ENCODE results near the gene YAF2.
"Not testable (repeated sequence)": the region's sequence is repeated elsewhere in the genome, so short reads cannot be mapped to it uniquely, and the experiment has no call there.

Gene YAF2

DNA sequence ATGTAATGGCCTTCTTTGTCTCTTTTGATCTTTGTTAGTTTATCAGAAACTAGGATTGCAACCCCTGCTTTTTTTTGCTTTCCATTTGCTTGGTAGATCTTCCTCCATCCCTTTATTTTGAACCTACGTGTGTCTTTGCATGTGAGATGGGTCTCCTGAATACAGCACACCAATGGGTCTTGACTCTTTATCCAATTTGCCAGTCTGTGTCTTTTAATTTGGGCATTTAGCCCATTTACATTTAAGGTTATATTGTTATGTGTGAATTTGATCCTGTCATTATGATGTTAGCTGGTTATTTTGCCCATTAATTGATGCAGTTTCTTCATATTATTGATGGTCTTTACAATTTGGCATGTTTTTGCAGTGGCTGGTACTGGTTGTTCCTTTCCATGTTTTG lies 14.6 kb upstream of the YAF2 start:
- not testable (repeated sequence) for DNase-seq

DNA sequence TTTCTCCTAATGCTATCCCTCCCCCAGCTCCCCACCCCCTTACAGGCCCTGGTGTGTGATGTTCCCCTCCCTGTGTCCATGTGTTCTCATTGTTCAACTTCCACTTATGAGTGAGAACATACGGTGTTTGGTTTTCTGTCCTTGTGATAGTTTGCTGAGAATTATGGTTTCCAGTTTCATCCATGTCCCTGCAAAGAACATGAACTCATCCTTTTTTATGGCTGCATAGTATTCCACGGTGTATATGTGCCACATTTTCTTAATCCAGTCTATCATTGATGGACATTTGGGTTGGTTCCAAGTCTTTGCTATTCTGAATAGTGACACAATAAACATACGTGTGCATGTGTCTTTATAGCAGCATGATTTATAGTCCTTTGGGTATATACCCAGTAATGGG lies 11.0 kb upstream of the YAF2 start:
- DNase-seq: not testable (repeated sequence)

DNA sequence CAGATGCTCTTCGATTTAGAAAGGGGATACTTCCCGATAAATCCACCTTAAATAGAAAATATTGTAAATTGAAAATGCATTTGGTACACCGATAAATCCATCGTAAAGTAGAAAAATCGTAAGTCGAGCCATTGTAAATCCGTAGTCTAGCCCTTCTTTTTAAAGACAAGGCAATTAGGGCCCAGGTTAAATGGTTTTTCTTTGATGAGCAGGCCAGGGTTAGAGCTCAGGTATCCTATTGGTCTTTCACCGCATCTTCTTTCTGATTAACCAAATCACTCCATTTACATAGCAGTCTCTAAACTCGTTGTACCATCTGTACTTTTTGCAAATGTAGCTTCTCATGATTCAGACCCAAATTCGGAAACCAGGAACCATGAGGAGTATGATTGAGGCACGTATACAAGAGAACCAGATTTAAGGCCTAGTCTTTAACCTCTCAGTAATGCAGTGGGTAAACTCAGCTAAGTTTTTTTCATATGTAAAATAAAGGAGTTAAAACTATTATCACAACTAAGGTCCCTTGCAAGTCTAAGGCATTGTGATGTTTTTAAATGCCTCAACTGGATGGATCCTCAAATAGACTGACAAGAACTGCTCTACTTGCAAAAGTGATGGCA lies 2.2 kb upstream of the YAF2 start:
- DNase-seq: no peak

DNA sequence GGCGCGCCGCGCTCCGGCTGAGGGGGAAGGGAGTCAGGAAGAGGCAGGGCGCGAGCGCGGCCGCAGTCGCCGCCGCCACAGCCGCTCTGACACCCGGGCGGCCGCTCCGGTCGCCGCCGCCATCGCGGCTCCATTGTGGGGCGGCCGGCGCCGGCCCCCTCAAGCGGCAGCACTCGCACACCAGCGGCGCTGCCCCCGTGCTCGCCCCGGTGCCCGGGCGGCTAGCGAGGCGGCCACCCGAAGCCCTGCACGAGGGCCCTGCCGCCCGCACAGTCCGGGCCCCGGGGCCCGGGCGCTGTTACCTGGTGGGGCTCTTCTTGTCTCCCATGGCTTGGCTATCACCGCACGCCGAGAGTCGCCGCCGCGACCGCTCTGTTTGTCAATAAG lies 202 bp downstream of the YAF2 start:
- DNase-seq: no peak

DNA sequence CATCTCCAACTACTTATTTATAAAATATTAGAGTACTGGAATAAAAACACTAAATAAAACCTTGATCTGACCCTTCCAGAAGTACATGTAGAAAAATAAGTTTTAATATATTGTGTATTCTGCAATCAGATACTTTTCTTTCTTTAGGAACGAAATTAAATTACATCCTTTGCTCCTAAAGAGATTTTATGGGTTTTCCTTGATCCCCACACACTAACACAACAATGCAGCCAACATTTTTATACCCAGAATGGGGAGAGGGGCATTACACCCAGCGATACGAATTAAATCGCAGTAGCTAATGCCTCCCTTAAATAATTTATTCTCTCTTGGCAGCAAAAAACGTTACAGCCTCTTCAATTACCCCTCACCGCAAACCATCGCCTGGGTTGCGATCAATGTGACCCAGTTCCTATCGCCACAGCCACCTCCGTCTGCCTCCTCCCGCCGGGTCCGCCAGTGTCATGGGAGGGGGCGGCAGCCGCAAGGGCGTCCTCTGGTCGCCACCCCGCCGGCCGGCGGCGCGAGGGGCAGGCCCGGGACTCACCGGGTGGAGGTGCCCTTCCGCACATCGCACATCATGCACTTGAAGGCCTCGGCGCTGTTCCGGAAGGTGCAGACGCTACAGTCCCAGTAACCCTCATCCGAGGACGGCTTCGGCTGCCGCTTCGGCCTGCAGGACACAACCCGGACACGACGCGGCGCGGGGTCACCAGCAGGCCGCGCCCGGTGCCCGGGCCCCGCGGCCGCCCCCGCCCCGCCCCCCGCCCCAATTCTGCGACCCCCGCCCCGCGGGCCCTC lies 796 bp downstream of the YAF2 start:
- peak; percentile 79 for DNase-seq

DNA sequence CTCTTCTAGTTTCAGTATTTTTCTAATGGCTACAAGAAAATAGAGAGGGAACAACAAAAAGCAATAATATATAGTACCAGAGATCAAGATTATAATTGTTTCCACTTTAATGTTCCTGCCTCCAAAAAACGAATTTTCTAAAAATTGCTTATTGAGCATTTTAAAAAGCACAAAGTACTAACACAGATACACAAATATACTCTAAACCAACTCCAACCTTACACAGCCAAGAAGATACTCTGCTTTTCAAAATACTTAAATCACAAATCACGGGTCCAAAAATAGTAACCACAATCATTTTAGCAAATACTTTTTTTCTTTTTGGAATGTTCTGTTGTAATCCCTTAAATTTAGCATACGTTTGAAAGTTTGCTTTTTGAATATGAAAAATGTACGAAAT lies 2.0 kb downstream of the YAF2 start:
- no peak for DNase-seq

DNA sequence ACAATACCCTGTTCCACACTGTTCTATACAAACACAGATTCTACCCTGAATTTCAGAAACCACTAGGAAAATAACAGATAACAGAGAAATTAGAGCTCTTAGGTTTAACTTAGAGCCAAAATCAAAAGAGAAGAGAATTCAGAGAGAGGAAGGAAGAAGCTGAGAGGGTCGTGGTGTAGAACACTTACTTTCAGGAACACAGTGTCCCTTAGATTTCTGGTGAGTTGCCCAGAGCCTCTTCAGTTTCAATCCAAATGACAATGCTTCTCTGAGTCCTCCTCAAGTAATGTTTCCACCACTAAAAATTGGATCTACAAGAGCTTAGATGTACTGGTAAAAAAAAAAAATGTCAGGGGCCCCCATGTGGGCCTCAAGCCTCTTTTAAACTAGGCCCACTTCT lies 2.6 kb downstream of the YAF2 start:
- DNase-seq: no peak

DNA sequence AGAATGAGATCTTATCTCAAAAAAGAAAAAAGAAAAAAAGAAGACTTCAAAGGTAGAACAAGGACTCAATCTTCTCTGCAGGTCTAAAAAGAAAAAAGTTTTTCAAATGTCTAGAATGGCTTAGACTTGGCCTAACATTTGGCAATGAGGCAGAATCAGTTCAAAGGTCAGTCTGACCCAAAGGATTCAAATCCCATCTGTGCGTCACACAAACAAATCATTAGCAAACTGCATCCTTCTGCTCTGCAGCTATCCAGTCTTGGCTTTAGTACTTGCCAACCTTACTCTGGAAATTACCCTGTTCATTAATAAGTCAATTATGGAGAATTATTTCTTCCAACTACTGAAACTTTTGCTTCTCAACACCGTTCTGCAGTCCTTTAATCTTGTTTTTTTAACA lies 3.1 kb downstream of the YAF2 start:
- DNase-seq: no peak

DNA sequence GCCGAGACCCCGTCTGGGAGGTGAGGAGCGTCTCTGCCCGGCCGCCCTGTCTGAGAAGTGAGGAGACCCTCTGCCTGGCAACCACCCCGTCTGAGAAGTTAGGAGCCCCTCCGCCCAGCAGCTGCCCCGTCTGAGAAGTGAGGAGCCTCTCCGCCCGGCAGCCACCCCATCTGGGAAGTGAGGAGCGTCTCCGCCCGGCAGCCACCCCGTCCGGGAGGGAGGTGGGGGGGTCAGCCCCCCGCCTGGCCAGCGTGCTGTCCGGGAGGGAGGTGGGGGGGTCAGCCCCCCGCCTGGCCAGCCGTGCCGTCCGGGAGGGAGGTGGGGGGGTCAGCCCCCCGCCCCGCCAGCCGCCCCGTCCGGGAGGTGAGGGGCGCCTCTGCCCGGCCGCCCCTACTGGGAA lies 10.5 kb downstream of the YAF2 start:
- DNase-seq: not testable (repeated sequence)

DNA sequence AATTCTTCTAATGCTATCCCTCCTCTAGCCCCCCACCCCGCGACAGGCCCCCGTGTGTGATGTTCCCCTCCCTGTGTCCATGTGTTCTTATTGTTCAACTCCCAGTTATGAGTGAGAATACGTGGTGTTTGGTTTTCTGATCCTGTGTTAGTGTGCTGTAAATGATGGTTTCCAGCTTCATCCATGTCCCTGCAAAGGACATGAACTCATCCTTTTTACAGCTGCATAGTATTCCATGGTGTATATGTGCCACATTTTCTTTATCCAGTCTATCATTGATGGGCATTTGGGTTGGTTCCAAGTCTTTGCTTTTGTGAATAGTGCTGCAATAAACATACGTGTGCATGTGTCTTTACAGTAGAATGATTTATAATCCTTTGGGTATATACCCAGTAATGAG lies 13.5 kb downstream of the YAF2 start:
- not testable (repeated sequence) for DNase-seq

DNA sequence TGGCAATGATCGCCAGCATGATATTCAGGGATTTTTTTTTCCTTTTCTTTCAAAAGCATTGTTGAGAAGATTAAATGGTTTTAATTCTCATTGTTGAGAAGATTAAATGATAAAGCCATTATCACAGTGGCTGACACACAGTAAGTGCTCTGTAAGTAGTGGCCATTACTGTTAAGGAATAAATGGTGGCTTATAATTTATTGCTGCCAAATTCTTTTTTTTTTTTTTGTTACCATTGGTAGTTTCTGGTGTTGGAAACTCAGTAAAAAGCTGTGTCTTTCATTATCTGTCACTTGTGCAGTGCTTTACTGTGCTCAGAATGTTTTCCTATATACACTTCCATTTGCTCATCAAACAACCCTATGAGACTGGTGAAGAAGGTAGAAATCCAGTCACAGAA lies 15.3 kb downstream of the YAF2 start:
- DNase-seq: no peak

DNA sequence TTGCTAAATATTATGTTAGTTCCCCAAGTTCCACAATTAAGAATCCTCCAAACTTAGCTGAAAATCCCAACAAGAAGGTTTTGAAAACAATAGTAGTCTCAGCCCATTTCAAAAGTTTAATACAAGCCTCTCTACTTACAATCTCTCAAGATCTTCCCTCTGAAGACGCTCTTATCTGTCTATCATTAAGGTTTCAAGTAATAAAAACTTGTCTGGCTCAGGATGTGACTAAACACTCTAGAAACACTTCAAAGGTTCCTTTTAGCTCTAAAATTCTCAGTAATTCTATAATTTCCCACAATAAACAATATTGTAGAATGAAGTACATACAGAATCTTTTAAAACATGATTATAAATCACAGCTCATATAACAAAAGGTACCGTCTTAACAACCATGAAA lies 16.3 kb downstream of the YAF2 start:
- DNase-seq: no peak

DNA sequence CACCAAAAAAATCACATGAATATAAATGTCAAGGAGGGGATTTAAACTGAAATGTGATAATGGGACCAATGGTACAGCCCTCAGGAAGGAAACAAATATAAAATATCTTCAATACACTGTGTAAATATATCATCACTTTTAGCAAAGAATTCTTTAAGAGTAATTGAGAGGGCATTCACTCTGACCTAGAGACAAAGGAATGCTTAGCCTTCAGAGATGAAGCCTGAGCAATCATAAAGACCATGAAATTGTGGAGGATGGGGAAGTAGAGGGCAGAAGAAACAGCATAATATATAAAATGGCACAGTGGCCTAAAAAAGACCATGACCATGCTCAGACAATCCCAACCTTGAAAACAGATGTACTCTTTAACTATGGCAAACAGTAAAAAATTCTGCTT lies 20.4 kb downstream of the YAF2 start:
- DNase-seq: no peak

DNA sequence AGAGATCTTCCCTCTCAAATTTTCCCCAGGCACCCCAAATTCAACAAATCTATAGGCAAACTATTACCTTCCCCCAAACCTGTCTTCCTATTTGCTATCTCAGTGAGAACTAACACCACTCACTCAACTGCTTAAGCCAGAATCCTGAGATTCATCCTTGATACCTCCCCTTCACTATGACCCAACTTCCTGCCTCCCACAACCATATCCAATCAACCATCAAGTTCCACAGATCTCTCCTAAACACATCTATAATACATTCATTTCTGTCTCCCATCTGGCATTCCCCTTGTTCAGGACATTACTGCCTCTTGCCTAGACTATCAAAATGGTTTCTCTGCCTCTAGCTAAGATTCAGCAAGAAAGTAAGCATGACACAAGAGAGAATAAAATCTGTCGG lies 21.3 kb downstream of the YAF2 start:
- DNase-seq: no peak

DNA sequence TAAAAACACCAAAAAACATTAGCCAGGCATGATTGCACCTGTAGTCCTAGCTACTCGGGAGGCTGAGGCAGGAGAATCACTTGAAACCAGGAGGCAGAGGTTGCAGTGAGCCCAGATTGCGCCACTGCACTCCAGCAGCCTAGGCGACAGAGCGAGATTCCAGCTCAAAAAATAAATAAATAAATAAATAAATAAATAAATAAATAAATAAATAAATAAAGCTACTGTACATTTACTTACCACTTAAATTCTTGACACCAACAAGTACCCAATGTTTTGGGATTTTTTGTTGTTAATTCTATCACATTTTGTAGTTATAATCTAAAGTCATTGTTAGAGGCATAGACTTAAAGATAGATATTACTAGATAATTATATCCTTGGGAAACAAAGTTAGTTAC lies 22.3 kb downstream of the YAF2 start:
- not testable (repeated sequence) for DNase-seq

DNA sequence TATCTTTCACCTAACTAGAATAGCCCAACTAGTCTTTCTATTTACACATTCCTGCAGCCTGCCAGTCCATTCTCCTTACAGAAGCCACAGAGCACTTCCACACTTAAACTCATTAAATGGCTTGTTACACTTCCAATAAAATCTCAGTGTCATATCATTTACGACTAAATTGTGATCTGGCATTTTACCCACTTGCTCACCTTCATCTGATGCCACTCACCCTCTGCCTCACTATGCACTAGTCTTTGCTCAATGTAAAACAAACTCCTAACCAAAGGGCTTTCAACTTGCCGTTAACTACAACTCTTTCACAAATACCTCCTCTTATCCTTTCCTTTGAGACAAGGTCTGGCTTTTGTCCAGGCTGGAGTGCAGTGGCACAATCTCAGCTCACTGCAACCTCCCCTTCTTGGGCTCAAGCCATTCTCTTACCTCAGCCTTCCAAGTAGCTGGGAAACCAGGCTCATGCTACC lies 24.1 kb downstream of the YAF2 start:
- DNase-seq: no peak

DNA sequence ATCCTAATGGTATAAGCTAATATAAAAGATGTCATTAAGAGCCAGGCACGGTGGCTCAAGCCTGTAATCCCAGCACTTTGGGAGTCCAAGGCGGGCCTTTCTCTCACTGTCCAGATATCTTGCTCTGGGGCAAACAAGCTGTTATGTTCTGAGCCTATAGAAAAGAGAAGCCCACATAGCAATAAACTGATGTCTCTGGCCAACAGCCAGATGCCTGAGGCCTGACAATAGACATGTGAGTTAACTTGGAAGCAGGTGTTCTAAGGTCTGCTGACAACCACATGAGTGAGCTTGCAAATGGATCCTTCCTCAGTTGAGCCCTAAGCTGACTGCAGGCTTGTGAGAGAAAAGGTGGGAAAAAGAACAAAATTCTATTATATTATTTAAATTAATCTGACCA lies 25.0 kb downstream of the YAF2 start:
- DNase-seq: no peak

DNA sequence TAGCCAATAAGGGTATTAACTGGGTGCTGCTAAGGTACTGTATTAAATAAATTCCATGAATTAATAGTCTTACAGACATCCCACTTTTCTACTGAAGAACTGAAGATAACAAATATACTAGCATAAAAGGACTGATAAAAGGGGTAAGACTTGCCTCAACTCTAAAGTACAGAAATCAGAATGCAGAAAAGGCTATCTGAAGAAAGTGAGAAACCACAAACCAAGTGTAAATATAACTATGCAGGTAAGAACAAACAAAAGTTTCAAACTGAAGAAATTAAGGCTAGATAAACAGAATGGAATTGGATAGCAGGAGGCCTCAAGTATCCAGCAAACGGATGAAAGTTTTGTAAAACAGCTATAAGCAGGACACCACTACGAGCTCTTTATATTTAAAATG lies 29.5 kb downstream of the YAF2 start:
- no peak for DNase-seq

DNA sequence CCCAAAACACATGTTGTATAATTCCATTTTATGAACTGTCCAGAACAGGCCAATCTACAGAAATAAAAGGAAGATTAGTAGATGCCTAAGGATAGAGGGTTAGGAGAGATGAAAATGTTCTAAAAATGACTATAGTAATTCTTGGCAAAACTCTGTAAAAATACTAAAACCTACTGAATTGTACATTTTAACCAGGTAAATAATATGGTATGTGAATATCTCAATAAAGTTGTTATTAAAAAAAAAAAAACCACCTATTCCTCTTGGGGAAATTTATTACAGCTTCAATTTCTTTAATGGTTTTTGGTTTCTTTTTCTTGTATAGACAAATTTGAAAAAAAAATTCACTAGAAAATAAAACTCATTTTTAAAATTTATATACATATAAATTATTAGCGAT lies 33.2 kb downstream of the YAF2 start:
- no peak for DNase-seq

DNA sequence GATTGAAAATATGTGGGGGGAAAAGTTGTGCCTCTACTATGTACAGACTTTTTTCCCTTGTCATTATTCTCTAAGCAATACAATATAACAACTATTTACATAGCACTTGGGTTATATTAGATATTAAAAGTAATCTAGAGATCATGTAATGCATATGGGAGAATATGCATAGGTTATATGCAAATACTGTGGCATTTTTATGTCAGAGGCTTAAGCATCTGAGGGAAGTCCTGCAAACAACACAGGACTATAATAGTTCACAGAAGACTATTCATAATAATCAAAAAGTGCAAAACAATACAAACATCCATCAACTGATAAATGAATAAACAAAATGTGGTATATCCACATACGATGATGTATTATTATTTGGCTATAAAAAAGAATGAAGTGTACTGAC lies 33.7 kb downstream of the YAF2 start:
- DNase-seq: no peak

DNA sequence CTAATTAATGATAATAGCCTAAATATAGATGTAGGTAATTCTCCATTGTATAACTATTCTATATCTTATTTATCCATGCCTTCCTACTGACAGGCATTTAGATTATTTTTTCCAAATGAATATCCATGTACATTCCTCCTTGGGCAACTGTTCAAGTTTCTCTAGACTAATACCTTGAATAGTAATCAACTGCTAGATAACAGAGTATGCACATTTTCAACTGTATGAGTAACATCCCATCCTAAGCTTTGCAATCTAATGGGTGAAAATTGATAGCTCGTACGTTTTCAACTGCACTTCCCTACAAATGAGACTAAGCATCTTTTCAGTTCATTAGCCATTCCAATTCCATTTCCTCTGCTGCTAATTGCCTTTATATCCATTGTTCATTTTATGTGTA lies 37.0 kb downstream of the YAF2 start:
- no peak for DNase-seq

DNA sequence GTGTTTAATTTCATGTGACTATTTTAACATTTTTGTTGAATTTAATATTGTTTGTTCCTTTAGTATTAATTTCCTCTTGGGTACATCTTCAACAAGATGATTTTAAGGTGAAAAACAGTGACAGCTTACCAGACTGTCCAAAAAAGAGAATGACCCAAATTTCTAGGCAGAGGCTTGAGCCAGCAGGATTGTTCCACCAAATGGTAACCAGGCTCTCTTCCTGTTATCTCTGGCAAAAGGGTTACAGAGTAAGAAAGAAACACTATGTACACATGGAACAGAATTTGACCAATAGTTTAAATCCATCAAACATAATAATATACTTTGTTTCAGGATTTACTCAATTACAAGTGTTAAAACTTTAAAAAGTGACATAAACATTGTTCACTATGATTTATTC lies 39.0 kb downstream of the YAF2 start:
- DNase-seq: no peak

DNA sequence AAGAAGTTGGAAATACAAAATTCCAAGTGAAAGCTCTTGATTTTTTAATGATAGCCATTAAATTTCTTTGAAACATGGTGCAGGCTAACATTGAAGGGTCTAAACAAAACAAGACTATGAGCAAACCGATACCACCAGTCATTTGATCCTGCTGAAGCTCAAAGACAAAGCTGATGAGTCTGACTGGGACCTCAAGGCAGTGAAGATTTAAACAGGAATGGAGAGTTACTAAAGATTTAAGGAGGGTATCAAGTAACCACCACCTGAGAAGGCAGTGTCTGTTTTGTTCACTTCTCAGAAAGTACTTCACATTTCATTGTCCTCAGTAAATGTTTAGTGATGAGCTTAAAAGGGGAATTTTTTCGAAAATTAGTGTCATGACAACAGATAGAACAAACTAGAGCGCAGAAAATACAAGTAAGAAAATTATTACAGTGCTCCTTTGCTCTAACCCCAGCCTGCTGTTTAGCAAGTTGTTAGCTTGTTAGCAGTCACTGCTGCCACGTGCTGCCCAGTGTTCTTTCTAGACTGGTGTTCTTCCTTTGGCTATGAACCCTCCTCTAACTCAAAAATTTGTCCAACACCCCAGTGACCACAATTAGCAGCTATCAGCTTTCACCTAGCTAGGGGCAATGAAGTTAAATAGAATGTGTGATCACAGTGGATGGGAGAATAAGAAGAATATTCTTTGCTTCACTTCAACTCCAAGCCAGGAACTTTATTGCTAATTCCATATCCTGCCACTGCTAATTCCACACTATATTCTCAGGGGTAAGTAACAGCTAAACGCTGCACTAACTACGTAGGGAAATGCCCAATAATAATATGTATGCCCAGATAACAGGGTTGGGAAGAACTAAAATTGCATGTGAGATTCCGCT lies 41.1 kb downstream of the YAF2 start:
- no peak for DNase-seq

DNA sequence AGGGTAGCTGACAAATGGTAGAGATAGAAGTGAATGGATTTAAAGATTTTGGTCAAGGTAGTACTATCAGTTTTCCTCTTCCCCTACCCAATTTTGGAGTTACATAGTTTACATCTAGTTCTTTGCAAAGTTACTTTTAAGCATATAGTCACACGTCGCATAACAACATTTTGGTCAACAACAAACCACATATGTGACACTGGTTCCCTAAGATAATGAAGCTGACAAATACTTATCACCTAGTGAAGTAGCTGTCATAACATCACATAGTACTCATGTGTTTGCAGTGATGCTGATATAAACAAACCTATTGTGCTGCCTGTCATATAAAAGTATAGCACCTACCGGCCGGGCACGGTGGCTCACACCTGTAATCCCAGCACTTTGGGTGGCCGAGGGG lies 45.4 kb downstream of the YAF2 start:
- DNase-seq: no peak
